Upper lobe of left lung (tissue), 6 donors: ENCODE measurements around the gene ACACA. TPM values are rescaled to one million over a fixed set of nuclear protein-coding genes. Genes with fewer than 3 reads are reported as not detected.
"Not testable (repeated sequence)": the region's sequence is repeated elsewhere in the genome, so short reads cannot be mapped to it uniquely, and the experiment has no call there.

ENCODE experiments used
- ATAC-seq, 2 donors: fragments of 200-7000 bp; cut with Tn5 transposase; one replicate each; pipeline ENCODE4 v1.9.1; 2022; ENCODE audit warnings: mild to moderate bottlenecking in 2 of 2, moderate library complexity in 2 of 2; ENCODE audit not compliant: low FRiP score in 2 of 2
- DNase-seq, 2 donors: peaks; one replicate each; pipeline ENCODE4 v3.0.0-alpha.2; 2019 to 2020
- H3K27ac ChIP-seq, 4 donors: fragments of 200-600 bp; sonication (generic); one replicate each; pipeline ENCODE4 v1.5.1; 2016 to 2019
- H3K27me3 ChIP-seq, 4 donors: fragments of 200-600 bp; sonication (generic); one replicate each; pipeline ENCODE4 v1.5.1; 2017 to 2019
- H3K36me3 ChIP-seq, 4 donors: fragments of 200-600 bp; sonication (generic); one replicate each; pipeline ENCODE4 v1.5.1; 2016 to 2019
- H3K4me1 ChIP-seq, 4 donors: fragments of 200-600 bp; sonication (generic); one replicate each; pipeline ENCODE4 v1.5.1; 2018 to 2019
- H3K4me3 ChIP-seq, 4 donors: fragments of 200-600 bp; sonication (generic); one replicate each; pipeline ENCODE4 v1.5.1; 2017 to 2019; ENCODE audit warnings: mild to moderate bottlenecking in 2 of 4, moderate library complexity in 1 of 4
- H3K9me3 ChIP-seq, 4 donors: fragments of 200-600 bp; sonication (generic); one replicate each; pipeline ENCODE4 v1.5.1; 2018 to 2019
- CTCF ChIP-seq, 6 experiments: fragments of 450-650 bp in 4 of 6; fragments of 200-600 bp in 2 of 6; sonication (generic) in 2 of 6; IDR thresholded peaks; one replicate each; pipeline ENCODE4 v1.5.1; 2016 to 2019; ENCODE audit warnings: antibody characterized with exemption in 6 of 6
- EP300 ChIP-seq, 4 donors: sonication (generic); formaldehyde crosslinking; IDR thresholded peaks; one replicate each; pipeline ENCODE4 v1.5.1; 2017; ENCODE audit warnings: antibody characterized with exemption in 4 of 4, control low read depth in 2 of 4
- POLR2A ChIP-seq, 4 donors: fragments of 450-650 bp; IDR thresholded peaks; one replicate each; pipeline ENCODE4 v1.5.1; 2016 to 2017; ENCODE audit warnings: antibody characterized with exemption in 4 of 4, mild to moderate bottlenecking in 2 of 4
- POLR2AphosphoS5 ChIP-seq, 2 donors: sonication (generic); formaldehyde crosslinking; IDR thresholded peaks; one replicate each; pipeline ENCODE4 v1.5.1; 2017; ENCODE audit warnings: antibody characterized with exemption in 2 of 2
- WGBS, 2 donors: methylation state at CpG; one replicate each; pipeline ENCODE4 v1.1.5; 2017 to 2018; 5-methylcytosine and 5-hydroxymethylcytosine counted together
- total RNA-seq, 6 donors: library from RNA; depleted of rRNA in 4 of 6; stranded (reverse); fragments of >200 nt in 4 of 6; gene quantifications; one replicate each; pipeline versions ENCODE4 v1.1.0 to v1.2.1, GENCODE V29; 2016 to 2021
- donor health status: DM: no; HTN: no; CAD: no; lungs with moderate emphysema.
- donor health status: DM: no; HTN: yes; CAD: no; lungs with severe emphysema.

Gene ACACA
- total RNA-seq, 6 donors from 2014 or later, result 55.7 to 129 (median 91.9) TPM

GRCh38 chr17:37413875-37414519 is 7.4 kb upstream of the ACACA start:
- TF ChIP-seq CTCF (IDR thresholded peaks at IDR 0.05) (no peak), POLR2A (IDR thresholded peaks at IDR 0.05) (no peak), EP300 (IDR thresholded peaks at IDR 0.05) (no peak), POLR2AphosphoS5 (IDR thresholded peaks at IDR 0.05) (no peak)
- DNase-seq (no peak), ATAC-seq (no peak)
- no peak overlapping the region for H3K27ac ChIP-seq
- H3K9me3 ChIP-seq, result no peaks in the 10 kb centered on the region
- no peak overlapping the region for H3K4me3 ChIP-seq
- WGBS, 2 donors, result 96 to 100% methylated on average over 7 of the region's 7 CpGs
- H3K4me1 ChIP-seq, result no peaks in the 10 kb centered on the region
- no peaks in the 10 kb centered on the region for H3K27me3 ChIP-seq
- peaks cover 9 to 78% (median 40%) of the 10 kb centered on the region in 4 donors for H3K36me3 ChIP-seq

- ATAC-seq, result no peak
- 72 to 81% methylated on average over 3 of the region's 3 CpGs for WGBS, 2 donors
Observed at GRCh38 chr17:37410357-37410756, 3.7 kb upstream of the ACACA start.

GRCh38 chr17:37408145-37408479 is 1.5 kb upstream of the ACACA start:
- ATAC-seq, H3K27me3 ChIP-seq, DNase-seq, H3K9me3 ChIP-seq: not testable (repeated sequence)
- H3K4me3 ChIP-seq, result peak overlapping the region in 1 of 4 donors; percentile 92
- peaks cover 7 to 24% (median 16%) of the 10 kb centered on the region in 4 donors for H3K36me3 ChIP-seq
- H3K4me1 ChIP-seq, result peaks cover 9 to 23% (median 20%) of the 10 kb centered on the region in 4 donors
- WGBS, 2 donors, result 94 to 96% methylated on average over 13 of the region's 13 CpGs
- H3K27ac ChIP-seq, result peak overlapping the region in 2 of 4 donors; percentile 92 to 97

More at GRCh38 chr17:37410357-37410756, 3.7 kb upstream of the ACACA start:
- peaks cover 9 to 18% (median 15%) of the 10 kb centered on the region in 4 donors for H3K4me1 ChIP-seq
- no peaks in the 10 kb centered on the region for H3K27me3 ChIP-seq
- peaks cover 8 to 44% (median 31%) of the 10 kb centered on the region in 4 donors for H3K36me3 ChIP-seq
- DNase-seq, result no peak
- H3K9me3 ChIP-seq, result no peaks in the 10 kb centered on the region
- no peak overlapping the region for H3K27ac ChIP-seq
- H3K4me3 ChIP-seq, result no peak overlapping the region
- TF ChIP-seq CTCF (IDR thresholded peaks at IDR 0.05) (no peak), EP300 (IDR thresholded peaks at IDR 0.05) (no peak), POLR2AphosphoS5 (IDR thresholded peaks at IDR 0.05) (no peak), POLR2A (IDR thresholded peaks at IDR 0.05) (no peak)

GRCh38 chr17:37405955-37406634 is 541 bp downstream of the ACACA start:
- TF ChIP-seq EP300 (IDR thresholded peaks at IDR 0.05), result no peak
- TF ChIP-seq POLR2A (IDR thresholded peaks at IDR 0.05), result no peak
- no peaks in the 10 kb centered on the region for H3K27me3 ChIP-seq
- ATAC-seq, result peak; percentile 35 to 56
- H3K4me3 ChIP-seq, result peak overlapping the region; percentile 82 to 92 (median 86)
- peaks cover 0 to 4% (median under 1%) of the 10 kb centered on the region in 4 donors for H3K36me3 ChIP-seq
- no peak for DNase-seq
- H3K9me3 ChIP-seq, result no peaks in the 10 kb centered on the region
- H3K27ac ChIP-seq, result peak overlapping the region; percentile 92 to 97 (median 94)
- 0 to 1% methylated on average over 7 to 17 of the region's 21 CpGs for WGBS, 2 donors
- peaks cover 9 to 23% (median 20%) of the 10 kb centered on the region in 4 donors for H3K4me1 ChIP-seq

- not testable (repeated sequence) for H3K9me3 ChIP-seq, H3K27me3 ChIP-seq, DNase-seq, H3K36me3 ChIP-seq, ATAC-seq
- Histone ChIP-seq H3K4me1 (peaks cover 9 to 23% (median 20%) of the 10 kb centered on the region in 4 donors), H3K27ac (peak overlapping the region in 1 of 4 donors; percentile 97), H3K4me3 (peak overlapping the region in 2 of 4 donors; percentile 83 to 92)
- WGBS, 2 donors, result 70 to 73% methylated on average over 14 of the region's 14 CpGs
Observed at GRCh38 chr17:37405522-37405921, 1.1 kb downstream of the ACACA start.

GRCh38 chr17:37400505-37400904 is 6.1 kb downstream of the ACACA start:
- Histone ChIP-seq H3K36me3 (no peaks in the 10 kb centered on the region), H3K4me1 (peaks cover under 1 to 12% (median 8%) of the 10 kb centered on the region in 4 donors), H3K9me3 (no peaks in the 10 kb centered on the region), H3K27me3 (no peaks in the 10 kb centered on the region), H3K4me3 (no peak overlapping the region), H3K27ac (no peak overlapping the region)
- no peak for DNase-seq
- ATAC-seq, result no peak
- TF ChIP-seq CTCF (IDR thresholded peaks at IDR 0.05) (no peak), POLR2A (IDR thresholded peaks at IDR 0.05) (no peak), POLR2AphosphoS5 (IDR thresholded peaks at IDR 0.05) (no peak), EP300 (IDR thresholded peaks at IDR 0.05) (no peak)
